GM21367 (cell line): ENCODE results near the gene ZBTB39.

Experiments used
- ATAC-seq: cut with Tn5 transposase; IDR thresholded peaks from one replicate; pipeline ENCODE4 v1.9.1; 2021; ENCODE audit not compliant: unreplicated experiment

Gene ZBTB39

GRCh38 chr12:56951582-56952339, 54.6 kb downstream of the ZBTB39 start:
- no peak for ATAC-seq

GRCh38 chr12:56948881-56949280, 57.5 kb downstream of the ZBTB39 start:
- no peak for ATAC-seq
